PC-3 (cell line): ENCODE data around the gene CNN1. TPM values are rescaled to one million over a fixed set of nuclear protein-coding genes. Genes with fewer than 3 reads are reported as not detected.

Source experiments
- ATAC-seq: fragments of 200-7000 bp; cut with Tn5 transposase; 2 replicates; pipeline ENCODE4 v1.9.1; 2020; ENCODE audit warnings: mild to moderate bottlenecking, moderate library complexity
- BruUV-seq: library from RNA; stranded (reverse); fragments of 400-500 nt; replicated peaks from 2 replicates; lab custom pipeline; 2021; lab: Mats Ljungman, UMichigan
- CTCF ChIA-PET: fragments of 300-600 bp; sonication (Branson Sonifier 250); formaldehyde crosslinking; loops from one replicate; lab custom pipeline; 2022; ENCODE audit warnings: antibody characterized with exemption; lab: Charles Lee
- POLR2A ChIA-PET: fragments of 300-600 bp; sonication (Branson Sonifier 250); formaldehyde crosslinking; loops from one replicate; lab custom pipeline; 2022; ENCODE audit warnings: antibody characterized with exemption; ENCODE audit not compliant: unreplicated experiment; lab: Charles Lee
- DNase-seq: peaks from one replicate; pipeline ENCODE4 v3.0.0-alpha.2; 2015
- H2AFZ ChIP-seq: fragments of 300-600 bp; sonication (generic); 2 replicates; pipeline ENCODE4 v1.6.0; 2016; ENCODE audit warnings: antibody characterized with exemption, low read length
- H3F3A ChIP-seq: fragments of 300-600 bp; sonication (generic); one replicate; pipeline ENCODE4 v1.6.0; 2017; ENCODE audit warnings: antibody characterized with exemption, low read length, control low read depth, mild to moderate bottlenecking; ENCODE audit not compliant: unreplicated experiment
- H3K27ac ChIP-seq: fragments of 300-600 bp; sonication (generic); 2 replicates; pipeline ENCODE4 v1.5.1; 2016; ENCODE audit warnings: mild to moderate bottlenecking, low read length
- H3K27me3 ChIP-seq: fragments of 300-600 bp; sonication (generic); 2 replicates; pipeline ENCODE4 v1.6.1; 2016; ENCODE audit warnings: low read length, mixed read lengths
- H3K36me3 ChIP-seq: fragments of 300-600 bp; sonication (generic); 2 replicates; pipeline ENCODE4 v1.6.1; 2016; ENCODE audit warnings: low read depth, mixed run types, low read length, mixed read lengths
- H3K4me1 ChIP-seq: fragments of 300-600 bp; sonication (generic); 2 replicates; pipeline ENCODE4 v1.5.1; 2016; ENCODE audit warnings: low read length; ENCODE audit not compliant: insufficient read depth
- H3K4me2 ChIP-seq: fragments of 300-600 bp; sonication (generic); 2 replicates; pipeline ENCODE4 v1.6.0; 2016; ENCODE audit warnings: low read length
- H3K4me3 ChIP-seq: fragments of 300-600 bp; sonication (generic); 2 replicates; pipeline ENCODE4 v1.5.1; 2016; ENCODE audit warnings: mild to moderate bottlenecking, low read length, mixed read lengths
- H3K79me2 ChIP-seq: fragments of 300-600 bp; sonication (generic); 2 replicates; pipeline ENCODE4 v1.6.1; 2017; ENCODE audit warnings: low read length, mixed read lengths
- H3K9ac ChIP-seq: fragments of 300-600 bp; sonication (generic); 2 replicates; pipeline ENCODE4 v1.6.0; 2016; ENCODE audit warnings: mild to moderate bottlenecking, low read length
- H3K9me2 ChIP-seq: fragments of 300-600 bp; sonication (generic); replicated peaks from 2 replicates; pipeline ENCODE4 v1.6.1; 2016; ENCODE audit warnings: mixed run types, low read length, mixed read lengths
- H3K9me3 ChIP-seq: fragments of 300-600 bp; sonication (generic); 2 replicates; pipeline ENCODE4 v1.6.1; 2016; ENCODE audit warnings: low read length, mixed read lengths
- H4K20me1 ChIP-seq: fragments of 300-600 bp; sonication (generic); 2 replicates; pipeline ENCODE4 v1.6.1; 2016; ENCODE audit warnings: low read length, mixed read lengths
- CTCF ChIP-seq: fragments of 300-600 bp; sonication (generic); conservative IDR thresholded peaks from 2 replicates; pipeline ENCODE4 v1.5.1; 2017; ENCODE audit warnings: antibody characterized with exemption, low read depth, mild to moderate bottlenecking, low read length
- EZH2 ChIP-seq: fragments of 300-600 bp; sonication (generic); IDR thresholded peaks from one replicate; pipeline ENCODE4 v1.6.1; 2017; ENCODE audit warnings: antibody characterized with exemption, mild to moderate bottlenecking, low read length; ENCODE audit not compliant: unreplicated experiment
- EZH2phosphoT487 ChIP-seq: fragments of 300-600 bp; sonication (generic); IDR thresholded peaks from 2 replicates; pipeline ENCODE4 v1.6.1; 2018; ENCODE audit warnings: mild to moderate bottlenecking, antibody characterized with exemption, low read length, borderline replicate concordance
- intact Hi-C: fragments of 100-400 bp; cut with micrococcal nuclease; formaldehyde crosslinking; loops from 2 replicates; pipeline ENCODE4 v1.9.0; 2023
- total RNA-seq: library from RNA; depleted of rRNA; stranded (reverse); fragments of >200 nt; gene quantifications from 2 replicates; pipeline ENCODE4 v1.2.3, GENCODE V29; 2014

The CNN1 gene
- total RNA-seq, 1 experiment from 2014 or later, result 0.77 TPM

- no peaks in the 10 kb centered on the region for H4K20me1 ChIP-seq
- H3K4me3 ChIP-seq, result no peak overlapping the region
- no peak for ATAC-seq
- ChIA-PET CTCF (no interaction called here), POLR2A (no interaction called here)
- no peak overlapping the region for H3K9ac ChIP-seq
- H3K4me1 ChIP-seq, result no peaks in the 10 kb centered on the region
- BruUV-seq, result no TSS peak
- peaks cover 3% of the 10 kb centered on the region for H3K36me3 ChIP-seq
- no peaks in the 10 kb centered on the region for H3F3A ChIP-seq
- no peaks in the 10 kb centered on the region for H3K27me3 ChIP-seq
- no peaks in the 10 kb centered on the region for H3K9me3 ChIP-seq
- no peak for TF ChIP-seq EZH2
- TF ChIP-seq CTCF, result no peak
- TF ChIP-seq EZH2phosphoT487, result no peak
- no peak for DNase-seq
- intact Hi-C loops, result loop anchor here (5.0 kb wide), 1 partner anchor 93 kb away; no protein-coding TSS in a partner anchor
- no peak overlapping the region for H3K4me2 ChIP-seq
- no peak overlapping the region for H2AFZ ChIP-seq
- no peaks in the 10 kb centered on the region for H3K79me2 ChIP-seq
- no peak overlapping the region for H3K27ac ChIP-seq
- no peaks in the 10 kb centered on the region for H3K9me2 ChIP-seq
These were observed 43.9 kb upstream of the CNN1 start for GRCh38 chr19:11494634-11495285.

GRCh38 chr19:11495481-11495880 is 43.2 kb upstream of the CNN1 start:
- TF ChIP-seq EZH2phosphoT487 (no peak), EZH2 (no peak), CTCF (no peak)
- no TSS peak for BruUV-seq
- H3K4me3 ChIP-seq, result no peak overlapping the region
- no peaks in the 10 kb centered on the region for H3K9me3 ChIP-seq
- CTCF ChIA-PET, result no interaction called here
- no peaks in the 10 kb centered on the region for H3K4me1 ChIP-seq
- H3F3A ChIP-seq, result no peaks in the 10 kb centered on the region
- no peaks in the 10 kb centered on the region for H3K79me2 ChIP-seq
- POLR2A ChIA-PET, result no interaction called here
- no peak overlapping the region for H2AFZ ChIP-seq
- H3K4me2 ChIP-seq, result no peak overlapping the region
- no peaks in the 10 kb centered on the region for H3K36me3 ChIP-seq
- DNase-seq, result no peak
- H4K20me1 ChIP-seq, result no peaks in the 10 kb centered on the region
- no peak for ATAC-seq
- H3K9me2 ChIP-seq, result no peaks in the 10 kb centered on the region
- no peak overlapping the region for H3K9ac ChIP-seq
- intact Hi-C loops, result loop anchor here (5.0 kb wide), 1 partner anchor 92 kb away; no protein-coding TSS in a partner anchor
- no peaks in the 10 kb centered on the region for H3K27me3 ChIP-seq
- H3K27ac ChIP-seq, result no peak overlapping the region

- ChIA-PET POLR2A (no interaction called here), CTCF (no interaction called here)
- H3F3A ChIP-seq, result no peaks in the 10 kb centered on the region
- no peak overlapping the region for H3K27ac ChIP-seq
- no peak for ATAC-seq
- H2AFZ ChIP-seq, result no peak overlapping the region
- no peak overlapping the region for H3K4me3 ChIP-seq
- no peak overlapping the region for H3K9ac ChIP-seq
- no peak for DNase-seq
- BruUV-seq, result no TSS peak
- H3K9me3 ChIP-seq, result no peaks in the 10 kb centered on the region
- no peaks in the 10 kb centered on the region for H3K36me3 ChIP-seq
- H3K4me2 ChIP-seq, result no peak overlapping the region
- H3K9me2 ChIP-seq, result no peaks in the 10 kb centered on the region
- intact Hi-C loops, result loop anchor here (5.0 kb wide), 1 partner anchor 91 kb away; no protein-coding TSS in a partner anchor
- H3K27me3 ChIP-seq, result no peaks in the 10 kb centered on the region
- TF ChIP-seq EZH2 (no peak), EZH2phosphoT487 (no peak), CTCF (no peak)
- no peaks in the 10 kb centered on the region for H3K4me1 ChIP-seq
- H3K79me2 ChIP-seq, result no peaks in the 10 kb centered on the region
- H4K20me1 ChIP-seq, result no peaks in the 10 kb centered on the region
These were observed 42.8 kb upstream of the CNN1 start for GRCh38 chr19:11495885-11496284.
